WTC11 (cell line): Measurements from ENCODE around the gene MARK2. TPM values are rescaled to one million over a fixed set of nuclear protein-coding genes. Genes with fewer than 3 reads are reported as not detected.

Experiments
- ATAC-seq: fragments of 200-7000 bp; cut with Tn5 transposase; 2 replicates; pipeline ENCODE4 v1.10.0; 2021; ENCODE audit warnings: mild to moderate bottlenecking, moderate library complexity
- CTCF ChIA-PET: fragments of 300-600 bp; sonication (Branson Sonifier 250); formaldehyde crosslinking; loops from one replicate; lab custom pipeline; 2021; ENCODE audit warnings: antibody characterized with exemption; lab: Charles Lee
- POLR2A ChIA-PET: fragments of 350-600 bp; sonication (Branson Sonifier 250); formaldehyde crosslinking; loops from one replicate; lab custom pipeline; 2021; ENCODE audit warnings: antibody characterized with exemption; lab: Charles Lee
- DNase-seq: peaks from one replicate; pipeline ENCODE4 v3.0.0; 2021; ENCODE audit warnings: low spot score
- H3K27ac Mint-ChIP-seq: 2 replicates; pipeline ENCODE4 v1.8.0; 2021; ENCODE audit warnings: mixed read lengths
- H3K27me3 Mint-ChIP-seq: 2 replicates; pipeline ENCODE4 v1.8.0; 2021; ENCODE audit warnings: low read depth, mild to moderate bottlenecking, moderate library complexity, mixed read lengths
- H3K36me3 Mint-ChIP-seq: 2 replicates; pipeline ENCODE4 v1.8.0; 2021; ENCODE audit warnings: mixed read lengths
- H3K4me1 Mint-ChIP-seq: 2 replicates; pipeline ENCODE4 v1.8.0; 2022; ENCODE audit warnings: mixed read lengths
- H3K4me3 Mint-ChIP-seq: 2 replicates; pipeline ENCODE4 v1.8.0; 2021; ENCODE audit warnings: mild to moderate bottlenecking, moderate library complexity, mixed read lengths
- H3K9me3 Mint-ChIP-seq: 2 replicates; pipeline ENCODE4 v1.8.0; 2021; ENCODE audit warnings: mixed read lengths
- AR ChIP-seq: fragments of 250-450 bp; sonication (Bioruptor Pico); IDR thresholded peaks from 2 replicates; pipeline ENCODE4 v1.9.0; 2021; ENCODE audit warnings: mild to moderate bottlenecking
- CTCF ChIP-seq: fragments of 200-600 bp; IDR thresholded peaks from 2 replicates; pipeline ENCODE4 v1.8.0; 2022; ENCODE audit warnings: antibody characterized with exemption
- ELF4 ChIP-seq: sonication (generic); formaldehyde crosslinking; IDR thresholded peaks from 2 replicates; pipeline ENCODE4 v1.8.1; 2022; ENCODE audit warnings: low read depth, mild to moderate bottlenecking, moderate library complexity, missing genetic modification reagents
- GTF2I ChIP-seq: fragments of 250-450 bp; sonication (Bioruptor Pico); conservative IDR thresholded peaks from 2 replicates; pipeline ENCODE4 v1.4.0; 2021; ENCODE audit warnings: mild to moderate bottlenecking
- IRF1 ChIP-seq: sonication (generic); formaldehyde crosslinking; IDR thresholded peaks from 2 replicates; pipeline ENCODE4 v1.8.0; 2023; ENCODE audit warnings: missing genetic modification reagents
- NFE2L1 ChIP-seq: sonication (generic); formaldehyde crosslinking; IDR thresholded peaks from 2 replicates; pipeline ENCODE4 v1.8.1; 2023; ENCODE audit warnings: missing genetic modification reagents
- OVOL2 ChIP-seq: fragments of 250-450 bp; sonication (Bioruptor Pico); IDR thresholded peaks from 2 replicates; pipeline ENCODE4 v1.9.0; 2021; ENCODE audit warnings: mild to moderate bottlenecking, borderline replicate concordance
- SMAD3 ChIP-seq: sonication (generic); formaldehyde crosslinking; IDR thresholded peaks from 2 replicates; pipeline ENCODE4 v1.8.0; 2022; ENCODE audit warnings: missing genetic modification reagents, mild to moderate bottlenecking, borderline replicate concordance
- SMAD4 ChIP-seq: sonication (generic); formaldehyde crosslinking; IDR thresholded peaks from 2 replicates; pipeline ENCODE4 v1.8.0; 2022; ENCODE audit warnings: mild to moderate bottlenecking, missing genetic modification reagents
- TEAD4 ChIP-seq: sonication (generic); formaldehyde crosslinking; IDR thresholded peaks from 2 replicates; pipeline ENCODE4 v1.8.0; 2022; ENCODE audit warnings: mild to moderate bottlenecking, missing genetic modification reagents
- ZNF138 ChIP-seq: sonication (generic); formaldehyde crosslinking; conservative IDR thresholded peaks from 2 replicates; pipeline ENCODE4 v1.8.1; 2022; ENCODE audit warnings: mild to moderate bottlenecking, moderate library complexity, missing genetic modification reagents
- ZNF423 ChIP-seq: fragments of 250-450 bp; sonication (Bioruptor Pico); IDR thresholded peaks from 2 replicates; pipeline ENCODE4 v2.1.2; 2022; ENCODE audit warnings: mild to moderate bottlenecking, moderate library complexity
- total RNA-seq: library from RNA; stranded (reverse); gene quantifications from 3 replicates; pipeline ENCODE4 v1.2.3, GENCODE V29; 2021
- TF ChIP-seq, protein P1 (sequence below): sonication (generic); formaldehyde crosslinking; IDR thresholded peaks from 2 replicates; pipeline ENCODE4 v1.8.1; 2022; ENCODE audit warnings: mild to moderate bottlenecking, moderate library complexity, missing genetic modification reagents
- TF ChIP-seq, protein P2 (sequence below): sonication (generic); formaldehyde crosslinking; IDR thresholded peaks from 2 replicates; pipeline ENCODE4 v1.8.0; 2023; ENCODE audit warnings: missing genetic modification reagents, mild to moderate bottlenecking, borderline replicate concordance

Gene MARK2
- total RNA-seq, 1 experiment from 2014 or later: 57.4 TPM

DNA sequence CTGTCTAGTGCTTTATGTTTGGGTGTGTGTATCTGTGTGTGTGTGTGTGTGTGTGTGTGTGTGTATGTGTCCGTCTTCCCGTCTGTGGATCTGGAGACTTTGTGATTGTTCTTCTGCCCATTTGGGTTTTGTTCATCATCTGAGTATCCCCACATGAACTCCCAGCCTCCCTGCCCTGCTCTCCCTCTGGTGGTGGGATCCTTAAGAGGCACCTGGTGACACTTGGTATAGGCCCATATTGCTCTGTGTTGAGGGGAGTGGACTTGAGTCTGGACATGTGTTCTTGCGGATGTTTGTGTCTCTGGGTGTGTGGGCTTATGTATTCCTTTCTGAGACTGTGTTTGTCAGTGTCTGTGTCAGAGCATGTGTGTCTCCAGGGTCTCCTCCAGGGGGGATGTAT is 62.8 kb downstream of the MARK2 start (continued):
- TF ChIP-seq, protein P1, sequence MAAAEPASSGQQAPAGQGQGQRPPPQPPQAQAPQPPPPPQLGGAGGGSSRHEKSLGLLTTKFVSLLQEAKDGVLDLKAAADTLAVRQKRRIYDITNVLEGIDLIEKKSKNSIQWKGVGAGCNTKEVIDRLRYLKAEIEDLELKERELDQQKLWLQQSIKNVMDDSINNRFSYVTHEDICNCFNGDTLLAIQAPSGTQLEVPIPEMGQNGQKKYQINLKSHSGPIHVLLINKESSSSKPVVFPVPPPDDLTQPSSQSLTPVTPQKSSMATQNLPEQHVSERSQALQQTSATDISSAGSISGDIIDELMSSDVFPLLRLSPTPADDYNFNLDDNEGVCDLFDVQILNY (CRISPR knock-in tag): no peak
- no peak for TF ChIP-seq ZNF423 (CRISPR knock-in tag)
- no peak for TF ChIP-seq SMAD4
- TF ChIP-seq CTCF: no peak
- no peak for TF ChIP-seq SMAD3 (CRISPR knock-in tag)
- no peak for TF ChIP-seq ZNF138 (CRISPR knock-in tag)
- no peak for TF ChIP-seq TEAD4
- TF ChIP-seq, all 79 proteins: peak for 0

GRCh38 chr11:63903884-63904283 is 65.0 kb downstream of the MARK2 start:
- DNase-seq: no peak
- no peak overlapping the region for H3K27ac Mint-ChIP-seq
- ATAC-seq: no peak
- peaks cover 30% of the 10 kb centered on the region for H3K4me1 Mint-ChIP-seq
- no peak for TF ChIP-seq ELF4 (CRISPR knock-in tag)
- TF ChIP-seq AR (CRISPR knock-in tag): no peak
- TF ChIP-seq, protein P2, sequence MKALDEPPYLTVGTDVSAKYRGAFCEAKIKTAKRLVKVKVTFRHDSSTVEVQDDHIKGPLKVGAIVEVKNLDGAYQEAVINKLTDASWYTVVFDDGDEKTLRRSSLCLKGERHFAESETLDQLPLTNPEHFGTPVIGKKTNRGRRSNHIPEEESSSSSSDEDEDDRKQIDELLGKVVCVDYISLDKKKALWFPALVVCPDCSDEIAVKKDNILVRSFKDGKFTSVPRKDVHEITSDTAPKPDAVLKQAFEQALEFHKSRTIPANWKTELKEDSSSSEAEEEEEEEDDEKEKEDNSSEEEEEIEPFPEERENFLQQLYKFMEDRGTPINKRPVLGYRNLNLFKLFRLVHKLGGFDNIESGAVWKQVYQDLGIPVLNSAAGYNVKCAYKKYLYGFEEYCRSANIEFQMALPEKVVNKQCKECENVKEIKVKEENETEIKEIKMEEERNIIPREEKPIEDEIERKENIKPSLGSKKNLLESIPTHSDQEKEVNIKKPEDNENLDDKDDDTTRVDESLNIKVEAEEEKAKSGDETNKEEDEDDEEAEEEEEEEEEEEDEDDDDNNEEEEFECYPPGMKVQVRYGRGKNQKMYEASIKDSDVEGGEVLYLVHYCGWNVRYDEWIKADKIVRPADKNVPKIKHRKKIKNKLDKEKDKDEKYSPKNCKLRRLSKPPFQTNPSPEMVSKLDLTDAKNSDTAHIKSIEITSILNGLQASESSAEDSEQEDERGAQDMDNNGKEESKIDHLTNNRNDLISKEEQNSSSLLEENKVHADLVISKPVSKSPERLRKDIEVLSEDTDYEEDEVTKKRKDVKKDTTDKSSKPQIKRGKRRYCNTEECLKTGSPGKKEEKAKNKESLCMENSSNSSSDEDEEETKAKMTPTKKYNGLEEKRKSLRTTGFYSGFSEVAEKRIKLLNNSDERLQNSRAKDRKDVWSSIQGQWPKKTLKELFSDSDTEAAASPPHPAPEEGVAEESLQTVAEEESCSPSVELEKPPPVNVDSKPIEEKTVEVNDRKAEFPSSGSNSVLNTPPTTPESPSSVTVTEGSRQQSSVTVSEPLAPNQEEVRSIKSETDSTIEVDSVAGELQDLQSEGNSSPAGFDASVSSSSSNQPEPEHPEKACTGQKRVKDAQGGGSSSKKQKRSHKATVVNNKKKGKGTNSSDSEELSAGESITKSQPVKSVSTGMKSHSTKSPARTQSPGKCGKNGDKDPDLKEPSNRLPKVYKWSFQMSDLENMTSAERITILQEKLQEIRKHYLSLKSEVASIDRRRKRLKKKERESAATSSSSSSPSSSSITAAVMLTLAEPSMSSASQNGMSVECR (CRISPR knock-in tag): no peak
- no peak for TF ChIP-seq NFE2L1 (CRISPR knock-in tag)
- TF ChIP-seq IRF1: no peak
- no peak for TF ChIP-seq OVOL2 (CRISPR knock-in tag)
- no peak for TF ChIP-seq CTCF
- TF ChIP-seq GTF2I (CRISPR knock-in tag): no peak
- no peak for TF ChIP-seq SMAD3 (CRISPR knock-in tag)
- no peaks in the 10 kb centered on the region for H3K27me3 Mint-ChIP-seq
- H3K9me3 Mint-ChIP-seq: no peaks in the 10 kb centered on the region
- ChIA-PET POLR2A (interaction anchor here (0.5 kb wide), 1 partner anchor 44 kb away, joined by 3 read pairs; no protein-coding TSS in a partner anchor), CTCF (interaction anchor here (1.1 kb wide), 1 partner anchor 65 kb away, joined by 3 read pairs; the partner anchor contains the start of gene MARK2)
- no peak overlapping the region for H3K4me3 Mint-ChIP-seq
- peaks cover 40% of the 10 kb centered on the region for H3K36me3 Mint-ChIP-seq
